ENCODE data around the gene MERTK. TPM values are rescaled to one million over a fixed set of nuclear protein-coding genes. Genes with fewer than 3 reads are reported as not detected.

The MERTK gene
- total RNA-seq, 1 experiment from 2014 or later = not detected

DNA sequence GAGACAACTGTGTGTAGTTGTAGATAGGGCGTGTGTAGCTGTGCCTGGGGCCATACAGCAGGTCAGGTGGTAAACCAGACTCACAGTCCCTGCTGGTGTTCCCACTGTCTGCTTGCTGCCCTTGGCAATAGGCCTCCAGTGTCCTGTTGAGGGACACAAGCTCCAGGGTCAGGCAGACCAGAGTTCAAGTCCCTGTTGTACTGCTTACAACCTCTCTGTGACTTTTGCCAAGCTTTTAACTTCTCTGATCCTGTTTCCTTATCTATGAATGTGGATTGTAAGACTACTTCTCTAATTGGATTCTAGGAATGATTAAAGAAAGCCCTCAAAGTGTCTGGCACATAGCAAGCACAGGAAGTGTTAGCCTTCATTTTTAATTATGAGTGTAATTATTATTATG lies 68.6 kb downstream of the MERTK start:
- no peak overlapping the region for H3K4me2 ChIP-seq (ENCODE audit: low read depth, low read length, poor library complexity, severe bottlenecking)
- H2AFZ ChIP-seq (ENCODE audit: low read length) = no peak overlapping the region
- no peaks in the 10 kb centered on the region; the same call in 1 of the 2 replicates for H3K27me3 ChIP-seq (ENCODE audit: low read length)
- DNase-seq = no peak
- H4K20me1 ChIP-seq (ENCODE audit: insufficient read depth, low read depth, low read length) = no peaks in the 10 kb centered on the region
- H3K4me1 ChIP-seq (ENCODE audit: low read length) = no peaks in the 10 kb centered on the region
- H3K9me3 ChIP-seq (ENCODE audit: low read length) = no peaks in the 10 kb centered on the region
- no peak overlapping the region for H3K27ac ChIP-seq (ENCODE audit: low read length)
- no peaks in the 10 kb centered on the region for H3K36me3 ChIP-seq (ENCODE audit: insufficient read depth, low read length)
- H3K9ac ChIP-seq (ENCODE audit: low read length) = no peak overlapping the region
- H3K79me2 ChIP-seq (ENCODE audit: low read length) = no peaks in the 10 kb centered on the region
- no peaks in the 10 kb centered on the region for H3K9me2 ChIP-seq (replicated peaks; ENCODE audit: insufficient read depth, low read length)
- no peak overlapping the region for H3K4me3 ChIP-seq (ENCODE audit: low read length)

DNA sequence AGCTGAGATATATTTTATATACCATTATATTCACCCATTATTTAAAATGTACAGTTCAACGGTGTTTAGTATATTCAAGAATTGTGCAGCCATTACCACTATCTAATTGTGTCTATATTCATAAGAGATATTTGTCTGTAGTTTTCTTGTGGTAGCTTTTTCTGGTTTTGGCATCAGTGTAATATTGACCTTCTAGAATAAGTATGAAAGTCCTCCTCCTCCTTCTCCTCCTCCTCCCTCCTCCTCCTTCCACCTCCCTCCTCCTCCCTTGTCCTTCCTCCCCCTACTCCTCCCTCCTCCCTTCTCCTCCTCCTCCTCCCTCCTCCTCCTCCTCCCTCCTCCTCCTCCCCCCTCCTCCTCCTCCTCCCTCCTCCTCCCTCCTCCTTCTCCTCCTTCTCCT lies 72.0 kb downstream of the MERTK start:
- Histone ChIP-seq H4K20me1 (ENCODE audit: insufficient read depth, low read depth, low read length) (no peaks in the 10 kb centered on the region), H2AFZ (ENCODE audit: low read length) (no peak overlapping the region), H3K79me2 (ENCODE audit: low read length) (no peaks in the 10 kb centered on the region), H3K27me3 (ENCODE audit: low read length) (no peaks in the 10 kb centered on the region; the same call in 1 of the 2 replicates), H3K4me3 (ENCODE audit: low read length) (no peak overlapping the region), H3K9ac (ENCODE audit: low read length) (no peak overlapping the region), H3K36me3 (ENCODE audit: insufficient read depth, low read length) (no peaks in the 10 kb centered on the region), H3K27ac (ENCODE audit: low read length) (no peak overlapping the region), H3K9me2 (replicated peaks; ENCODE audit: insufficient read depth, low read length) (no peaks in the 10 kb centered on the region), H3K4me2 (ENCODE audit: low read depth, low read length, poor library complexity, severe bottlenecking) (no peak overlapping the region), H3K9me3 (ENCODE audit: low read length) (no peaks in the 10 kb centered on the region), H3K4me1 (ENCODE audit: low read length) (no peaks in the 10 kb centered on the region)
- no peak for DNase-seq

DNA sequence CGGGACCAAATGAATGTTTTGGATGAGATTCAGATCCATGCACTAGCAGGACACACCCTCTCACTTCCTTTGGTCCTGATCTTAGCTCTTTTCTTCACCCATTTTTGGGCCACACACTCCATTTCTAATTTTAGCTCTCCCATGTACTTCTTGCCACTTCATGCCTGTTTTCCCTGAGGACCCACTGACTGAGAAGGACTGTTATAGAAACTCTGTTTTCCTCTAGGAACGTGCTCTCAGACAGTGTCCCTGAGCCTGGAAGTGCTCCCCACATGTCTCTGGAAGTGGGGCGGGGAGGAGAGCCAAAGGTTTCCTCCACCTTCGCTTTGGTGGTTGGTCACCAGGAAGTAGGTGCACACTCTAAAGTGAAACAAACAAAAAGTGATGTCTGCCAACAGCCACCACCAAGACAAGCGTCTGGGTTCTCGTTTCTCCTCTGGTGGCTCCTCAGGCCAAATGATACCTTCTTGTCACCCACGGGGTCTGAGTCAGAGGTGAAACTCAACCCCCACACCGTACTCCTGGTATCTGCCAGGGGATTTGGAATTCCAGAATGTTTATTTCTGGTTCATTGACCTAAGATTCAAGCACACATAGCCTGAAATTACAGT lies 74.7 kb downstream of the MERTK start:
- H2AFZ ChIP-seq (ENCODE audit: low read length) = no peak overlapping the region
- H3K27ac ChIP-seq (ENCODE audit: low read length) = no peak overlapping the region
- no peaks in the 10 kb centered on the region for H3K27me3 ChIP-seq (ENCODE audit: low read length)
- H3K4me2 ChIP-seq (ENCODE audit: low read depth, low read length, poor library complexity, severe bottlenecking) = no peak overlapping the region
- no peaks in the 10 kb centered on the region for H3K4me1 ChIP-seq (ENCODE audit: low read length)
- H3K9ac ChIP-seq (ENCODE audit: low read length) = no peak overlapping the region
- no peaks in the 10 kb centered on the region for H3K79me2 ChIP-seq (ENCODE audit: low read length)
- no peak for DNase-seq
- H3K9me3 ChIP-seq (ENCODE audit: low read length) = no peaks in the 10 kb centered on the region; the same call in 1 of the 2 replicates
- no peak overlapping the region for H3K4me3 ChIP-seq (ENCODE audit: low read length)
- H4K20me1 ChIP-seq (ENCODE audit: insufficient read depth, low read depth, low read length) = no peaks in the 10 kb centered on the region
- H3K9me2 ChIP-seq (replicated peaks; ENCODE audit: insufficient read depth, low read length) = no peaks in the 10 kb centered on the region
- no peaks in the 10 kb centered on the region for H3K36me3 ChIP-seq (ENCODE audit: insufficient read depth, low read length)

DNA sequence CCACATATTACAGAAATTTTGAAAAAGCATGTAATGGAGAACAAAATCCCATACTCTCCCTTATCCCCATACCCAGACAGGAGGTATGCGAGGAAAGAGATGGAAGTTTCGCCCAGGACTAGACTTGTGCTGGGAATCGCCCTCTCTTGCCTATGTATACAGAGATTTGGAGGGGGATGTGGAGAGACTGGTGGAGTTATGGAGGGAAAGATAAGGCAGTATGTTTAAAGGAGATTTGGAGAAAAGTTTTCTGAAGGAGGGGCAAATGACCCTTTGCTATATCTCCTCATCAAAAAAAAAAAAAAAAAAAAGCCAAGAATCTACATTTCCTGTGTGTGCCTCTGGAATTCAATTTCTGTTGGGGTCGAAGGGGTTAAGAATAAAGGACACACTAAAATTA lies 75.3 kb downstream of the MERTK start:
- Histone ChIP-seq H2AFZ (ENCODE audit: low read length) (no peak overlapping the region), H3K4me2 (ENCODE audit: low read depth, low read length, poor library complexity, severe bottlenecking) (no peak overlapping the region)

DNA sequence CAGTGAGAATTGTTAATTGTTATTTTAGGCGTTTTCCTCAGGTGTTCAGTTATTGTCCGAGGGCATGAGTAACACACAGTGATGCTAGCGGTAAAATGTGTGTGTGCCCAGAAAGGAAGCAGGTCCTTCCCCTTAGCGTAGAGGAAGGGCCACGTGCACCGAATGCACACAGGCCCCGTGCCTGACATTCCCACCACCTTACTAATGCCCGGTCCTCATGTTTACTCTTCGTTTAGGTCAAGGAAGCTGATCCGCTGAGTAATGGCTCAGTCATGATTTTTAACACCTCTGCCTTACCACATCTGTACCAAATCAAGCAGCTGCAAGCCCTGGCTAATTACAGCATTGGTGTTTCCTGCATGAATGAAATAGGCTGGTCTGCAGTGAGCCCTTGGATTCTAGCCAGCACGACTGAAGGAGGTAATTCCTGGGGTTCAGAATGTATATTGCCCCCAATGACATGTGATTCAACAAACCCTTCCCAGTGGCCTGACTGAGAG lies 76.7 kb downstream of the MERTK start:
- Histone ChIP-seq H3K4me1 (ENCODE audit: low read length) (no peaks in the 10 kb centered on the region), H3K9ac (ENCODE audit: low read length) (no peak overlapping the region), H4K20me1 (ENCODE audit: insufficient read depth, low read depth, low read length) (no peaks in the 10 kb centered on the region), H3K9me3 (ENCODE audit: low read length) (no peaks in the 10 kb centered on the region; the same call in 1 of the 2 replicates), H3K79me2 (ENCODE audit: low read length) (no peaks in the 10 kb centered on the region), H3K27ac (ENCODE audit: low read length) (no peak overlapping the region), H3K36me3 (ENCODE audit: insufficient read depth, low read length) (no peaks in the 10 kb centered on the region), H3K27me3 (ENCODE audit: low read length) (no peaks in the 10 kb centered on the region), H2AFZ (ENCODE audit: low read length) (no peak overlapping the region), H3K4me3 (ENCODE audit: low read length) (no peak overlapping the region), H3K4me2 (ENCODE audit: low read depth, low read length, poor library complexity, severe bottlenecking) (no peak overlapping the region), H3K9me2 (replicated peaks; ENCODE audit: insufficient read depth, low read length) (no peaks in the 10 kb centered on the region)
- no peak for DNase-seq

More for the DNA sequence above, 75.3 kb downstream of the MERTK start:
- no peaks in the 10 kb centered on the region for H3K9me2 ChIP-seq (replicated peaks; ENCODE audit: insufficient read depth, low read length)
- H3K27me3 ChIP-seq (ENCODE audit: low read length) = no peaks in the 10 kb centered on the region
- no peaks in the 10 kb centered on the region for H3K36me3 ChIP-seq (ENCODE audit: insufficient read depth, low read length)
- H3K9me3 ChIP-seq (ENCODE audit: low read length) = no peaks in the 10 kb centered on the region; the same call in 1 of the 2 replicates
- no peak overlapping the region for H3K27ac ChIP-seq (ENCODE audit: low read length)
- no peaks in the 10 kb centered on the region for H3K79me2 ChIP-seq (ENCODE audit: low read length)
- H3K4me3 ChIP-seq (ENCODE audit: low read length) = no peak overlapping the region
- DNase-seq = no peak
- H3K4me1 ChIP-seq (ENCODE audit: low read length) = no peaks in the 10 kb centered on the region
- H4K20me1 ChIP-seq (ENCODE audit: insufficient read depth, low read depth, low read length) = no peaks in the 10 kb centered on the region
- no peak overlapping the region for H3K9ac ChIP-seq (ENCODE audit: low read length)

DNA sequence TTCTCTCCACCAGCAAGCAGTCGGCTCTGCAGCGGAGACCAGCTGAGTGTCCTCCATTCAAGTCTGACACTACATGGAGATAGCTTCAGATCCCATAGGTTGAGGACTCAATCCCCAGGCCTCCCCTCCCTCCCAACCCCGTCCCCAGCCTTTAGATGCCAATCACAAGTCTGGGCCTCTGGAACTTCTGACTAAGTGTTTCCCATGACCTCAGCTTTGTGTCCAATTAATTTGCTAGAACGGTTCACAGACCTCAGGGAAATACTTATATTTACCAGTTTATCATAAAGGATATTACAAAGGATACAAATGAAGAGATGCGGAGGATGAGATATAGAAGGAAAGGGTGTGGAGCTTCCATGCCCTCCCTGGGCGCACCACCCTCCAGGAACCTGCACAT lies 77.4 kb downstream of the MERTK start:
- H3K27me3 ChIP-seq (ENCODE audit: low read length) = no peaks in the 10 kb centered on the region
- H3K9me2 ChIP-seq (replicated peaks; ENCODE audit: insufficient read depth, low read length) = no peaks in the 10 kb centered on the region
- H4K20me1 ChIP-seq (ENCODE audit: insufficient read depth, low read depth, low read length) = no peaks in the 10 kb centered on the region
- no peaks in the 10 kb centered on the region for H3K4me1 ChIP-seq (ENCODE audit: low read length)
- no peaks in the 10 kb centered on the region; the same call in 1 of the 2 replicates for H3K9me3 ChIP-seq (ENCODE audit: low read length)
- H3K4me2 ChIP-seq (ENCODE audit: low read depth, low read length, poor library complexity, severe bottlenecking) = no peak overlapping the region
- H3K9ac ChIP-seq (ENCODE audit: low read length) = no peak overlapping the region
- H3K79me2 ChIP-seq (ENCODE audit: low read length) = no peaks in the 10 kb centered on the region
- H3K36me3 ChIP-seq (ENCODE audit: insufficient read depth, low read length) = no peaks in the 10 kb centered on the region
- DNase-seq = no peak
- H3K4me3 ChIP-seq (ENCODE audit: low read length) = no peak overlapping the region
- H3K27ac ChIP-seq (ENCODE audit: low read length) = no peak overlapping the region
- no peak overlapping the region for H2AFZ ChIP-seq (ENCODE audit: low read length)

DNA sequence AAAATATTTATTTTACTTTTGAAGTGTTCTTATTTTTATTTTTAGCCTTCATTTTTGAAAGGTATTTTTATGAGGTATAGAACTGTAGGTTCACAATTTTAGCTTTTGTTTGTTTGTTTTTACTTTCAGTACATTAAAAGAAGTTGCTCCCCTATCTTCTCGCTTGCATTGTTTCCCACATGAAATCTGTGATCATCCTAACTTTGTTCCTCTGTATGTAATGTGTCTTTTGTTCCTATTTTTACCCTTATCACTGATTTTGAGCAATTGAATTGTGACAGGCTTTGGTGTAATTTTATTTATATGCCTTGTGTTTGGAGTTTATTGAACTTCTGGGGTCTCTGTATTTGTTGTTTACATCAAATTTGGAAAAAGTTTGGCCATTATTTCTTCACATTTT lies 78.8 kb downstream of the MERTK start:
- Histone ChIP-seq H3K4me3 (ENCODE audit: low read length) (no peak overlapping the region), H3K79me2 (ENCODE audit: low read length) (no peaks in the 10 kb centered on the region), H3K27ac (ENCODE audit: low read length) (no peak overlapping the region), H3K4me1 (ENCODE audit: low read length) (no peaks in the 10 kb centered on the region), H3K9me2 (replicated peaks; ENCODE audit: insufficient read depth, low read length) (no peaks in the 10 kb centered on the region), H3K4me2 (ENCODE audit: low read depth, low read length, poor library complexity, severe bottlenecking) (no peak overlapping the region), H3K27me3 (ENCODE audit: low read length) (no peaks in the 10 kb centered on the region), H2AFZ (ENCODE audit: low read length) (no peak overlapping the region), H3K36me3 (ENCODE audit: insufficient read depth, low read length) (no peaks in the 10 kb centered on the region), H3K9me3 (ENCODE audit: low read length) (no peaks in the 10 kb centered on the region; the same call in 1 of the 2 replicates), H3K9ac (ENCODE audit: low read length) (no peak overlapping the region), H4K20me1 (ENCODE audit: insufficient read depth, low read depth, low read length) (no peaks in the 10 kb centered on the region)
- DNase-seq = no peak

DNA sequence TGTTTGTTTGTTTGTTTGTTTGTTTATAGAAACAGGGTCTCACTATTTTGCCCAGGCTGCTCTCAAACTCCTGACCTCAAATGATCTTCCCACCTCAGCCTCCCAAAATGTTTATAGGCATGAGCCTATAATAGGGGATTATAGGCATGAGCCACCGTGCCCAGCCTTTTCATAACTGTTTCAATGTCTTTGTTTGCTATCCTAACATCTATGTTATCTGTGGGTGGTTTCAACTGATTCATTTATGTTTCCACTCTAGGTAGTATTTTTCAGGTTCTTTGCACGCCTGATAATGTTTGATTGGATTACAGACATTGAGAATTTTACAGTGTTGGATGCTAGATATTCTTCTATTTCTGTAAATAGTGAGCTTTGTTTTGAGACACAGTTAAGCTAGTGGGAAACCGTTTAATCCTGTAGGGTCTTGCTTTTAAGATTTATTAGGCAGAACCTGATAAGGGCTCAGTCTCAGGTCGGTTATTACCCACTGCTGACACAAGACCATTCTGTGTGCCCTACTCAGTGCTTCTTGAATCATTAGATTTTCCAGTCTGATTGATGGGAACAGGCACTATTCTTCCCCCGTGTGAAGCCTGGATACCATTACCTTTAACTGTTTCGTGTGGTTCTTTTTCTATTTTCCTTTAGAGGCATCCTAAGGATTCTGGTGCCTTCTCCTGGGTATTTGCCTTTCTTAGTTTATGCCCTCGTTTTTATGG lies 80.2 kb downstream of the MERTK start:
- no peak for DNase-seq
- H3K9ac ChIP-seq (ENCODE audit: low read length) = no peak overlapping the region
- H3K36me3 ChIP-seq (ENCODE audit: insufficient read depth, low read length) = no peaks in the 10 kb centered on the region
- H3K79me2 ChIP-seq (ENCODE audit: low read length) = no peaks in the 10 kb centered on the region
- no peaks in the 10 kb centered on the region; the same call in 1 of the 2 replicates for H3K9me3 ChIP-seq (ENCODE audit: low read length)
- H2AFZ ChIP-seq (ENCODE audit: low read length) = no peak overlapping the region
- H3K9me2 ChIP-seq (replicated peaks; ENCODE audit: insufficient read depth, low read length) = no peaks in the 10 kb centered on the region
- no peaks in the 10 kb centered on the region for H3K27me3 ChIP-seq (ENCODE audit: low read length)
- H4K20me1 ChIP-seq (ENCODE audit: insufficient read depth, low read depth, low read length) = no peaks in the 10 kb centered on the region
- H3K27ac ChIP-seq (ENCODE audit: low read length) = no peak overlapping the region
- no peak overlapping the region for H3K4me3 ChIP-seq (ENCODE audit: low read length)
- no peaks in the 10 kb centered on the region for H3K4me1 ChIP-seq (ENCODE audit: low read length)
- H3K4me2 ChIP-seq (ENCODE audit: low read depth, low read length, poor library complexity, severe bottlenecking) = no peak overlapping the region
